ENCODE data around the gene PLCD1.
"Not testable (repeated sequence)": the region's sequence is repeated elsewhere in the genome, so short reads cannot be mapped to it uniquely, and the experiment has no call there.

The PLCD1 gene

GRCh38 chr3:38036906-38037305, 7.5 kb upstream of the PLCD1 start:
- DNase-seq (ENCODE audit: low read depth in 3 of 3), result no peak

- DNase-seq (ENCODE audit: low read depth in 3 of 3), result no peak
Measured at GRCh38 chr3:38036286-38036685, 6.8 kb upstream of the PLCD1 start.

GRCh38 chr3:38034335-38034734, 4.9 kb upstream of the PLCD1 start:
- not testable (repeated sequence) for DNase-seq (ENCODE audit: low read depth in 3 of 3)

- not testable (repeated sequence) for DNase-seq (ENCODE audit: low read depth in 3 of 3)
Measured at GRCh38 chr3:38033586-38033985, 4.1 kb upstream of the PLCD1 start.

GRCh38 chr3:38032328-38032865, 3.0 kb upstream of the PLCD1 start:
- DNase-seq (ENCODE audit: low read depth in 3 of 3), result no peak

- DNase-seq (ENCODE audit: low read depth in 3 of 3), result peak in 2 of 3 experiments; percentile 45 to 49
Measured at GRCh38 chr3:38031022-38031994, 1.9 kb upstream of the PLCD1 start.

GRCh38 chr3:38030126-38031021, 932 bp upstream of the PLCD1 start:
- no peak for DNase-seq (ENCODE audit: low read depth in 3 of 3)

- no peak for DNase-seq (ENCODE audit: low read depth in 3 of 3)
Measured at GRCh38 chr3:38028621-38029361, 651 bp downstream of the PLCD1 start.

- no peak for DNase-seq (ENCODE audit: low read depth in 3 of 3)
Measured at GRCh38 chr3:38027466-38028465, 1.7 kb downstream of the PLCD1 start.

- no peak for DNase-seq (ENCODE audit: low read depth in 3 of 3)
Measured at GRCh38 chr3:38026856-38027255, 2.6 kb downstream of the PLCD1 start.

GRCh38 chr3:38022896-38023709, 6.3 kb downstream of the PLCD1 start:
- no peak for DNase-seq (ENCODE audit: low read depth in 3 of 3)

- DNase-seq (ENCODE audit: low read depth in 3 of 3), result no peak
Measured at GRCh38 chr3:38022301-38022700, 7.1 kb downstream of the PLCD1 start.

GRCh38 chr3:38021196-38021595, 8.2 kb downstream of the PLCD1 start:
- DNase-seq (ENCODE audit: low read depth in 3 of 3), result no peak

GRCh38 chr3:38020342-38020726, 9.1 kb downstream of the PLCD1 start:
- DNase-seq (ENCODE audit: low read depth in 3 of 3), result no peak

GRCh38 chr3:38019658-38020341, 9.6 kb downstream of the PLCD1 start:
- no peak for DNase-seq (ENCODE audit: low read depth in 3 of 3)

- DNase-seq (ENCODE audit: low read depth in 3 of 3), result no peak
Measured at GRCh38 chr3:38018296-38019266, 10.9 kb downstream of the PLCD1 start.

GRCh38 chr3:38017445-38018295, 11.8 kb downstream of the PLCD1 start:
- DNase-seq (ENCODE audit: low read depth in 3 of 3), result no peak

Measured in stimulated activated CD4-positive, alpha-beta T cell treated with anti-CD3 and anti-CD28 coated beads, TNF-alpha, amount 100 ng/mL, for 4 hours (primary cell).